ENCODE measurements around the gene STARD3NL. TPM values are rescaled to one million over a fixed set of nuclear protein-coding genes. Genes with fewer than 3 reads are reported as not detected.
"Not testable (repeated sequence)": the region's sequence is repeated elsewhere in the genome, so short reads cannot be mapped to it uniquely, and the experiment has no call there.

STARD3NL gene
- total RNA-seq, 2 donors from 2014 or later: 25.4 to 25.5 TPM

- no peak for DNase-seq
- Histone ChIP-seq H3K27me3 (no peaks in the 10 kb centered on the region), H3K4me1 (no peaks in the 10 kb centered on the region), H3K9ac (ENCODE audit: low read depth in 2 of 2, low read length in 2 of 2) (no peak overlapping the region), H3K27ac (no peak overlapping the region), H3K36me3 (no peaks in the 10 kb centered on the region), H3K4me3 (no peak overlapping the region), H3K9me3 (no peaks in the 10 kb centered on the region)
- intact Hi-C loops (cut with DNase I): loop anchor here (2.0 to 5.0 kb wide), 2 partner anchors 117 to 321 kb away; no protein-coding TSS in a partner anchor
- no peak for TF ChIP-seq CTCF (IDR thresholded peaks at IDR 0.05)
Observed at GRCh38 chr7:38223306-38223705, 45.3 kb downstream of the STARD3NL start.

GRCh38 chr7:38224392-38224791 lies 46.3 kb downstream of the STARD3NL start:
- no peaks in the 10 kb centered on the region for H3K4me1 ChIP-seq
- H3K4me3 ChIP-seq: no peak overlapping the region
- no peak overlapping the region for H3K27ac ChIP-seq
- no peak for TF ChIP-seq CTCF (IDR thresholded peaks at IDR 0.05)
- no peaks in the 10 kb centered on the region for H3K9me3 ChIP-seq
- no peak overlapping the region for H3K9ac ChIP-seq (ENCODE audit: low read depth in 2 of 2, low read length in 2 of 2)
- no peaks in the 10 kb centered on the region for H3K27me3 ChIP-seq
- no peak for DNase-seq
- no peaks in the 10 kb centered on the region for H3K36me3 ChIP-seq
- intact Hi-C loops (cut with DNase I): loop anchor here (5.0 kb wide), 1 partner anchor 322 kb away; no protein-coding TSS in a partner anchor

GRCh38 chr7:38229386-38229785 lies 51.3 kb downstream of the STARD3NL start:
- no peak for TF ChIP-seq CTCF (IDR thresholded peaks at IDR 0.05)
- Histone ChIP-seq H3K27ac (no peak overlapping the region), H3K4me1 (no peaks in the 10 kb centered on the region), H3K36me3 (no peaks in the 10 kb centered on the region), H3K27me3 (no peaks in the 10 kb centered on the region), H3K9me3 (no peaks in the 10 kb centered on the region), H3K4me3 (no peak overlapping the region), H3K9ac (ENCODE audit: low read depth in 2 of 2, low read length in 2 of 2) (no peak overlapping the region)
- no peak for DNase-seq
- intact Hi-C loops (cut with DNase I): no loop called here

- DNase-seq: no peak
- Histone ChIP-seq H3K9me3 (no peaks in the 10 kb centered on the region), H3K27me3 (no peaks in the 10 kb centered on the region), H3K27ac (no peak overlapping the region), H3K4me1 (no peaks in the 10 kb centered on the region), H3K4me3 (no peak overlapping the region), H3K36me3 (no peaks in the 10 kb centered on the region), H3K9ac (ENCODE audit: low read depth in 2 of 2, low read length in 2 of 2) (no peak overlapping the region)
- no peak for TF ChIP-seq CTCF (IDR thresholded peaks at IDR 0.05)
- intact Hi-C loops (cut with DNase I): no loop called here
Observed at GRCh38 chr7:38229884-38230642, 52.0 kb downstream of the STARD3NL start.

DNA sequence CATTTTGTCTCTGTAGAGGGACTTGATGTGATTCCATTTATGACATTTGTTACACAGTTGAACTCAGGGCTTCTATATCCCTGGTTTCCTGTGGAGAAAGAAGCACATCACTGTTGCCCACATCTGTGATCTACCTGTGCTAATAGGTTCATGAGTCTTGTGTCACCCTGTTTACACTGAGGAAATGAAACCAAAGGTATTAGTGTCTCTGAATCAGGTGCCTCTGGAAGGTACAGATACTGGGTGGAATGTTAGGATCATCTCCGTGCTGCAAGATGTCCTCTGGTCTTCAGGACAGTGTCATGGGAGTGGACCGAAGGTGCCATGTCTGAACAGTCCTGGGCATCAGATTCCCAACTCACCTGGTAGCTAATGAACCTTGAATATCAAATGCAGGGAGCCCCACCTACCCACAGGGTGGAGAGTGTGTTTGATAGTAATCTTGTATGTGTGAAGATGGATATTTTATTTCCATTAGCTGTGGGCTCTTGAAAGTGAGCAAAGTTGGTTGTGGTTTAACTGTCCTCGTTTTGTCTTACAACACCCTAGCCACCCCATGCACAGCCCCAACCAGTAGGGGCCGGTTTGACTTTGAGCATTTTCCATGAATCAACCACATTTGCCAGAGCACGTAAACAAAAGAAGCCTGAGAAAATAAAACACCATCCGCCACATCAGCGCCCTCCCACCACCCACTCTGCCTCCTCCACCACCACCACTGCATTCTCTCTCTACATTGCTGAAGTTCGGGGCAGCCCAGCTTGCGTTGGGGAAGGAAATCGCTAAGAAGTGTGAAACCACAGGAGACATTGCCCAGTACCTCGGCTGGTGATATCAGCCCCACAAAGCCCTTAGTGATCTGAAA lies 54.7 kb downstream of the STARD3NL start:
- TF ChIP-seq CTCF (IDR thresholded peaks at IDR 0.05): no peak
- Histone ChIP-seq H3K27ac (peak overlapping the region; percentile 22), H3K9ac (ENCODE audit: low read depth in 2 of 2, low read length in 2 of 2) (no peak overlapping the region), H3K9me3 (no peaks in the 10 kb centered on the region), H3K4me3 (no peak overlapping the region), H3K27me3 (no peaks in the 10 kb centered on the region), H3K36me3 (no peaks in the 10 kb centered on the region), H3K4me1 (no peaks in the 10 kb centered on the region)
- intact Hi-C loops (cut with DNase I): no loop called here
- DNase-seq: peak; percentile 27

GRCh38 chr7:38234759-38235158 lies 56.7 kb downstream of the STARD3NL start:
- not testable (repeated sequence) for DNase-seq, H3K4me3 ChIP-seq

More at GRCh38 chr7:38234759-38235158, 56.7 kb downstream of the STARD3NL start:
- H3K9me3 ChIP-seq; H3K27me3 ChIP-seq; intact Hi-C loops (cut with DNase I); H3K4me1 ChIP-seq; H3K9ac ChIP-seq (ENCODE audit: low read depth in 2 of 2, low read length in 2 of 2); H3K36me3 ChIP-seq; H3K27ac ChIP-seq: not testable (repeated sequence)
